GM18861 (cell line): Measurements from ENCODE around the gene DLG2.

Experiments
- ATAC-seq: cut with Tn5 transposase; IDR thresholded peaks from one replicate; pipeline ENCODE4 v1.9.1; 2021; ENCODE audit not compliant: unreplicated experiment

DLG2 gene

DNA sequence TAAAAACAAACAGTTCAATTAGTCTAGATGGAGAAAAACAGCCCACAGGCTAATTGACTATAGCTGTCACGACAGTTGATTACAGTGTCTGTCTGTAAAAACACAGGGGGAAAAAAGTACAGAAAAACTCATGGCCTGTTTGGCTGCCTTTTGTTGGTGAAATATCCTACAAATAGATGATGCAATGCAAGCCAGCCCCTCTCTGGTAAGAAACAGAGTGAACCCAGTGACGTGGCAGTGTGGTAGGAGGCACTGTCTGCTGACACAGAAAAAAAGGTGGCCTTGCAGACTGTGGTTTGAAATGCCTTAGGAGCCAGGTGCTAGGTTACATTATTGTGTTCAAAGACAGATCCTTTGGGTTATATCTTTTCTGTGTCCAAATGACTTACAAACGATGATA is 1909.6 kb downstream of the DLG2 start:
- no peak for ATAC-seq

GRCh38 chr11:83715927-83716535 is 1911.1 kb downstream of the DLG2 start:
- no peak for ATAC-seq

DNA sequence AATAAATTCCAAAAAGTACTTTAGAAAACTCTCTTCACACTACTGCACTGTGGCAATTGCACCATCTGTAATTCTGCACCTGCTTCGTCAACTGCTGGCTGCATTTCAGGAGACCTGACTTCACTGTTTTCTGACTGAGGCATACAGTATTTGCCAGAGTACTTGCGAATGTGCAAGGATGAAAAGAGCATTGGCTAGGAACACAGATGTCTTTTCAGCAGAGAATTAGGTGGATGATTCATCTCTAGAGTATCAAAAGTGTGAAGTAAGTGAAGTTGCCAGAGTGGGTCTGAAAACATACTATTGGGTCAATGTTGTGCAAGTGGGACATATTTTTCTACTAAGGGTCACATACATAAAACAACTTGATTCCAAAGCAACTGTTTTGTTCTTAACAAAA is 1913.4 kb downstream of the DLG2 start:
- ATAC-seq: no peak

GRCh38 chr11:83711106-83711527 is 1916.0 kb downstream of the DLG2 start:
- no peak for ATAC-seq

- no peak for ATAC-seq
These were observed 1917.7 kb downstream of the DLG2 start for GRCh38 chr11:83709434-83709833.

GRCh38 chr11:83706566-83706965 is 1920.6 kb downstream of the DLG2 start:
- no peak for ATAC-seq

DNA sequence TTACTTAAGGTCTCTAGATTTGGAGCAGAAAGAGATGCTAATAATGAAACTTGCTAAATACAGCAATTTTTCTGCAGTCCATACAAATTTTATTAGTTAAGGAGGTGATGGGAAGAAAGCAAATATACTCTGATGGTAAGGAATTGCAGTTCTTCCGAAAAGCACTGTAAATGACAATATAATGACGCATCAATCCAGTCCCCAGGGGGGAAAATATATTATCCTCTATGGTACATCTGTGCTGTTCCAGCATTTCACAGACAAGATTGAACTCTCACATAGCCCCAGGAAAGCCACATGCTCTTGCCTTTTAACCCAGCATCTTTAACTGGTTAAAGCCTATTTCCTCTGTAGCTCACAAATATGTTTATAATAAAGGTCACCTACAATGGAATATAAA is 1924.3 kb downstream of the DLG2 start:
- no peak for ATAC-seq

- ATAC-seq: no peak
These were observed 1929.6 kb downstream of the DLG2 start for GRCh38 chr11:83697518-83697917.

DNA sequence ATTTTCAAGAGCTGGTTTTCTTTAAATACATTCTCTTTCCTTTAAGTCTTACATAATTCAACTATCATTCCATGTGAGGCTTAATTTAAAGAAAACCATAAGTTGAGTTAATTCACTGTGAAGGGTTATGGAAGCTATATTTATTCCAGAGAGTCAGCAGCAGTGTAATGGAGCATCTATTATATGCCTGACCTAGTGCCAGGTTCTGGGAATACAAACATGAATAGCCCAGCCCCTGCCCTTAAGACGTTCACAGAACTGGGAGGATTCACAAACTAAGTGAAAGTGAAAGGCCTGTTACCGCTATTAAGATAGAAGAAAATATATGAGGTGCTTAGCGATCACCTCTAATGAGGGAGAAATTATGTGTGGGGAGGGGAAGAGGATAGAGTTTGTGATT is 1932.1 kb downstream of the DLG2 start:
- ATAC-seq: no peak

- no peak for ATAC-seq
These were observed 1932.8 kb downstream of the DLG2 start for GRCh38 chr11:83694191-83694910.

DNA sequence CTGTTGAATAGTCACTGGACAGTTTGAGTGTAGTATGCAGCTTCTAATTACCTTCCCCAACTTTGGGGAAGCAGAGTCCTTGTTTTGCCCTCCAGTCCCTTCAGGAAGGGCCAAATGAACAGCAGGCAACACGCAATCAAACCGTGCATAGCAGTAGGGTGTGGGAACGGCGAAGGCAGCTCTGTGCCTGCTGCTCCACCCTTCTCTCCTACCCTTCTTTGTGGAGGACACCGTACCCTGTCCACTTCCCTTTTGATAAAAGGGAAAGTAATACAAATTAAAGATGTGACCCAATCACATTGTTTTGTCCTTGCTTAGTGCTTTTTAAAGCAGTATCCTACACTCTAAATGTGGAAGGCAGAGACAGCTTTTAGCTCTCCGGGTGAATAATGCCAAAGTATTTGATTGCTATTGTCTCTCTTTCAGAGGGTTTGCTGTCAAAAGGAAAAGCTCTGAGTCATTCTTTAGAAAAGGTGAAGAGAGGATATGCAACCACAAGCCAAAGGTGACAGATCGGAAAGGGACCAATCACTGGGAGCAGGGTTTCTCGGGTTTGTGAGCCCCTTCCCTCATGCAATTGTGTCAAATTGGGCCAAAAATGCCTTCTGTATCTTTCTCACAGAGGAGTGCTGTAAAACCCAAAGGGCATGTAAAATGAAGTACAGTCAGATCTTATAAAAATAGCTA is 1933.7 kb downstream of the DLG2 start:
- no peak for ATAC-seq

- ATAC-seq: no peak
These were observed 1934.5 kb downstream of the DLG2 start for GRCh38 chr11:83692675-83693074.

DNA sequence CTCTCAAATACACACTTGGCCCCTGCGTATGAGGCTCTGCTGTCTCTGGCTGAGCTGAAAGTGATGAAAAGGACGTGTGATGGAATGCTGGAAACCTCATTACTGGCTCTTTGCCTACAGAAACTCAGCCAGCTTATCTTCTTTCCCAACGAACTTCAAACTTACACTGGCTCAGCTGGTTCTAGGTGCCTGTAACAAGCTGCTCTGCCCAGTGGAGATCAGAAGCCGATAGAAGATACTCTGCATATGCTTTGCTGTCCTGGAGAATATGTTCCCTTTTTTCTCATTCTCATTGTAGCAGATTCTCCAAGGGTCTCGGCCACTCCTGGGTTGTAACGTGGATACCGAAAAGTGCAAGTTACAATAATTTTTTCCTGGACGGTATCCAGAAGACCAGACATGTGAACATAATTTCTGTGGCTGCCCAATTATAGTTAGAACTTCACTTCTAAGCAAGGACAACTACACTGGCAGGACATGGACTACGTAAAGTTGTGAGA is 1935.6 kb downstream of the DLG2 start:
- ATAC-seq: no peak

DNA sequence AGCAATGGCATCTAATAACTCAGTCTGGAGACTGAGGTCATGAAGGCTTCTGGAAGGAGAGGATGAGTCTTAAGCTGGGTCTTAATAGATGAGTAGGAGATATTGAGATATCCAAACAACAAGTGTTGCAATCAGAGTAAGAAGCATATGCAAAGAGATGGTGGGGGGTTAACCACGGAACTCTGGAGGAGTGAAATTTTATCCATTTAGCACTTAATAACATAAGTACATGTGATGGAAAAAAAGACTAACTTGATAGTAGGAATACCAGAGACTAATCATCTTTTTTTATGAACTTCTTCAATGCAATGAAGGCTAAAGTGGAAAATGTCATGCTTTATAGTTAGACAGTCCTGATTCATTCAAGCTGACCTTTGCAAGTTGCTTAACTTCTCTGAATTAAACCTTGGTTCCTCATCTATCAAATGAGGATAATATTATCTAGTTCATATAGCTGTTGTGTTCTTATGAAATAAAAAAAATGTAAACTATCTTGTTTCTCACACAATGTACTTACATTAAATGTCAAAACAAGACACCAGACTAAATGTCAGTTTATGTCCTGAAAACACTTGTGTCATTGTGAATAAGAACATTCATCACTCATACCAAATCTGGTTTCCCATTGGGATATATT is 1937.9 kb downstream of the DLG2 start:
- no peak for ATAC-seq

DNA sequence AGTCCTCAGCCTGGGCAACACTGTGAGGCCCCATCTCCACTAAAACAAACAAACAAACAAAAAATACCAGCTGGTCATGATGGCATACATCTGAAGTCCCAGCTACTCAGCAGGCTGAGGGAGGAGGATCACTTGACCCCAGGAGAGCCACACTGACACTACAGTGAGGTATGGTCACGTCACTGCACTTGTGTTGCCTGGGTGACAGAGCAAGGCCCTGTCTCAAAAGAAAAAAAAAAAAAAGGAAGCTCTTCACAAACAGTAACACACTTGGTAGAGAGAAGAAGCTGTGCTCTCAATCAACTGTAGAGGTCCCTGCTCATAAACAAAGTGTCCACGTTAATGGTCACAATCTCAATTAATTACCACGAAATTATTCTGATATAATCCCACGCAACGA is 1939.4 kb downstream of the DLG2 start:
- no peak for ATAC-seq

- ATAC-seq: no peak
These were observed 1941.4 kb downstream of the DLG2 start for GRCh38 chr11:83685730-83686129.

DNA sequence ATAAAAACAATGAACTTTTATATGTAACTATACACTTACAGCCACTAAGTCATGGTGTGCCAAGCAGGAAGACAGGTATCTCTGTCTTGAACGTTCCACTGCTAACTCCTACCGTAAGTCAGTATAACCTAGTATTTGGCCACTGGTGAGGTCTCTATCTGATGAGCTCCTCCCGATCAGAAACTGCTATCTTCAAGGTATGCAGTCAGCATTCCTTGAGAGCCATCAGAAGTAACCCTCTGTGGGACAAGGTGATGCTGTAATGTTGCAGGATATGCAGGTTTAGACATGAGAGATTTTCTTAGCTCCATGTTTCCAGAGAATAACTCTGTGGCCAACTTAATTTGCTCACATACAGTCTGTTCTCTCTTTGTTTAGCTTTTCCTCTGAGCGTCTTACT is 1943.1 kb downstream of the DLG2 start:
- no peak for ATAC-seq

GRCh38 chr11:83682611-83682973 is 1944.6 kb downstream of the DLG2 start:
- peak; percentile 96 for ATAC-seq

DNA sequence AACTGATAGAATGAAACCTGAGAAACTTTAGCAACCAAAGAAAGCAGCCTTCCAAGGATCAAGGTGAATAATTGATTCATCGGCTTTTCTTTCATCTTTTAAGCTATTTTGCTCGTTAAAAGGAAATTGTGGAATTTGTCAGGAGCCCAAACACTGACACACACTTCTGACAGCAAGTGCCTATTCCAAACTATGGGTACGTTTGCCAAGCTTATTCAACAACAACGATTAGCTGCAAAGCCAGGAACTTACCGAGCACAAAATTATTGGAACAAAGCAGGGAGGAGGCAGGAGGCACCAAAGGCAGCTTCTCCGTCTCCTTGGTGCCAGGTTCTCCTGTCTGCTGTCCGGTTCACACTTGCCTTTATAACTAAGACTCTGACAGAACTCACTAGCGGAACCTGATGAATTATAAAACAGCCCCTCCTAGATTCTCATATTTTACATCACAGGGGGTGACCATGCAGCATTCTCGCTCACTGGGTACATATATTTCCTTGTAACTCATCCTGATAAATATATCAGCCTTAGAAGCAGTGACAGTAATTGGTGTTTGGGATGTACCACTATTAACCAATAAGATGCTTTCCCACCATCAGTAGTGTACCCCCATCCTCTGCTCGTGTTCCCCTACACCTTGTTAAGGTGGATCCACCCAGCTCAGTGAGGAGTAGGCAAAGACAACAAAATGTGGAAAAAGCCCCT is 1945.1 kb downstream of the DLG2 start:
- no peak for ATAC-seq

DNA sequence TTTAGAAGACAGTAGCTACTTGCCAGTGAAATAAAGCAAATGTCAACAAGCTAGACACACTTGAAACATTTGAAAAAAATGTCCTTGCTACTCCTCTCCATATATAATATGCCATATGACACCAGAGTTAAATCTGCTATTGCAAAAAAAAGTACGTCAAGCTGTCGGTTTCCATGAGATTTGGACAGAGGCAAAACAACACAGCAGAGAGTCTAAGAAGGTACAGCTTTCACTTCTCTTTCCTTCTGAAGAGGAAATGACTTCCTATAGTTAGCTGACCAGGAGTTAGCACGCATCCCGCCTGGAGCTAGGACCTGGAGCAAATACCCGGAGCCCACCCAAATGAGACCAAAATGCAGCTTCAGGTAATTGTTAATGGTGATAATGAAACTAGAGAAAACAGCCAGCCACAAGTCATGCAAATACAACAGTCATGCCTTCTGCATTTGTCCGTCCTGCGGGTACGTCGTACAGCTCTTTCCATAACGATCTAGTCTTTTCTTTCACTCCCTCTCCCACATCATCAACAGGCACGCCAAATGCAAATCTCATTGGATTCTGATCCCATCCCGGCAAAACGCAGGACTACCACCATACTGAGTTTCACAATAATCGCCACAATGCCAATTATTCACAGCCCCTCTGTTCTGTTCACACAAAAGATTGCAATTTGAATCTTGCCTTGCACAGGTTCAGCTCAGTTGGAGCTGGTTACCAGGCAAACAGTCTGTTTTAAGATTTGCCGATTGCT is 1945.9 kb downstream of the DLG2 start:
- ATAC-seq: no peak
